Stimulated activated memory B cell treated with anti-CD40 and anti-IgM and Interleukin-4, amounts not matched to agents 10 μg/mL and 1 μg/mL and 100 μg/mL, for 72 hours (primary cell): Measurements from ENCODE around the gene PCDHGB3.

ENCODE experiments used
- ATAC-seq: fragments of 150-1000 bp; cut with Tn5 transposase; 2 replicates; pipeline ENCODE4 v1.10.0; 2021
- H3K27ac Mint-ChIP-seq: one replicate; pipeline ENCODE4 v1.8.0; 2022; ENCODE audit warnings: mild to moderate bottlenecking, mixed read lengths
- H3K27me3 Mint-ChIP-seq: one replicate; pipeline ENCODE4 v1.8.0; 2022; ENCODE audit warnings: mixed read lengths
- H3K36me3 Mint-ChIP-seq: one replicate; pipeline ENCODE4 v1.8.0; 2022; ENCODE audit warnings: mixed read lengths
- H3K4me1 Mint-ChIP-seq: one replicate; pipeline ENCODE4 v1.8.0; 2022; ENCODE audit warnings: mixed read lengths
- H3K4me3 Mint-ChIP-seq: one replicate; pipeline ENCODE4 v1.8.0; 2022; ENCODE audit warnings: mild to moderate bottlenecking, moderate library complexity, mixed read lengths
- H3K9me3 Mint-ChIP-seq: one replicate; pipeline ENCODE4 v1.8.0; 2022; ENCODE audit warnings: mixed read lengths

PCDHGB3 gene

GRCh38 chr5:141419074-141419880, 49.2 kb downstream of the PCDHGB3 start:
- H3K4me1 Mint-ChIP-seq: peaks cover 17% of the 10 kb centered on the region
- peaks cover 78% of the 10 kb centered on the region for H3K27me3 Mint-ChIP-seq
- no peak overlapping the region for H3K27ac Mint-ChIP-seq
- no peak overlapping the region for H3K4me3 Mint-ChIP-seq
- no peak for ATAC-seq
- no peaks in the 10 kb centered on the region for H3K36me3 Mint-ChIP-seq
- H3K9me3 Mint-ChIP-seq: peaks cover 13% of the 10 kb centered on the region

DNA sequence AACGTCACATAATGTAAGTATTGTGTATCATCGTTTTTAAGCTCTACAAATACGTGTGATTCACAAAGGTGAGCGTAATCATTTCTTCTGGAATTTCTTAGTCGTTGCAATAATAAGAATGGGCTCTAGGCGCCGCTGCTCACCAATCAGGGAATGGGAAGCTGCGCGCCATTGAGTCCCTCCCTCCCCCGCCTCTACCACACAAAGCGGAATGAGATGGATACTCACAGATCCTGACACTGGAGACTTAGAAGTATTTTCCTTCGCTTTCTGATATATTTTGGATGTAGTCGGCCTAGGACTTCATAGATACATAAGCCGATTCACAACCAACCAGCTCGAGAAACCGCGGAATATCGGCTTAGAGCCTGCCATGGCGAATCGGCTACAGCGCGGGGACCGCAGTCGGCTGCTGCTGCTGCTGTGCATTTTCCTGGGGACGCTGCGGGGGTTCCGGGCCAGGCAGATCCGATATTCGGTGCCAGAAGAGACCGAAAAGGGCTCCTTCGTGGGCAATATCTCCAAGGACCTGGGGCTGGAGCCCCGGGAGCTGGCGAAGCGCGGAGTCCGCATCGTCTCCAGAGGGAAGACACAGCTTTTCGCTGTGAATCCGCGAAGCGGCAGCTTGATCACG, 50.9 kb downstream of the PCDHGB3 start, which contains the start of gene PCDHGA11:
Gene PCDHGA11, plus strand, starts transcription at position 197 of the 634 bp plus-strand sequence. Its CDS starts 177 bp downstream, at position 374.
- no peaks in the 10 kb centered on the region for H3K36me3 Mint-ChIP-seq

DNA sequence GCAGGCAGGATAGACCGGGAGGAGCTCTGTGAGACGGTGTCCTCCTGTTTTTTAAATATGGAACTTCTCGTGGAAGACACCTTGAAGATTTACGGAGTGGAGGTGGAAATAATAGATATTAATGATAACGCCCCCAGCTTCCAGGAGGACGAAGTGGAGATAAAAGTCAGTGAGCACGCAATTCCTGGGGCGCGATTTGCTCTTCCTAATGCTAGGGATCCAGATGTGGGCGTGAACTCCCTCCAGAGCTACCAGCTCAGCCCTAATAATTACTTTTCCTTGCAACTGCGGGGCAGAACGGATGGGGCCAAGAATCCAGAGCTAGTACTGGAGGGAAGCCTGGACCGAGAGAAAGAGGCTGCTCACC, 51.4 kb downstream of the PCDHGB3 start:
- H3K9me3 Mint-ChIP-seq: peaks cover 13% of the 10 kb centered on the region
- peak overlapping the region; percentile 75 for H3K4me3 Mint-ChIP-seq
- H3K27me3 Mint-ChIP-seq: peaks cover 57% of the 10 kb centered on the region
- peaks cover 12% of the 10 kb centered on the region for H3K4me1 Mint-ChIP-seq
- no peak overlapping the region for H3K27ac Mint-ChIP-seq
- no peak for ATAC-seq
- no peaks in the 10 kb centered on the region for H3K36me3 Mint-ChIP-seq

More for the DNA sequence above, 50.9 kb downstream of the PCDHGB3 start, which contains the start of gene PCDHGA11:
- H3K4me3 Mint-ChIP-seq: peak within 1 kb of the TSS; percentile 75
- no peak within 1 kb of the TSS for H3K27ac Mint-ChIP-seq
- H3K9me3 Mint-ChIP-seq: peaks cover 13% of the 10 kb centered on the region
- no peak for ATAC-seq
- H3K27me3 Mint-ChIP-seq: peaks cover 62% of the 10 kb centered on the region
- peaks cover 12% of the 10 kb centered on the region for H3K4me1 Mint-ChIP-seq
